ENCODE results near the gene GHR. TPM values are rescaled to one million over a fixed set of nuclear protein-coding genes. Genes with fewer than 3 reads are reported as not detected.

GHR gene
- 0.05 TPM for total RNA-seq (2021; ENCODE audit: unreplicated experiment)
- 0.21 TPM for polyA plus RNA-seq (2012; ENCODE audit: insufficient read length)
- percentile 21 among the genes with signal in this experiment for Bru-seq, nascent RNA
- percentile 24 among the genes with signal in this experiment for BruChase-seq, experiment 1, labeled RNA remaining after a 2-hour chase
- BruChase-seq, experiment 2, labeled RNA remaining after a 6-hour chase: percentile 20 among the genes with signal in this experiment
- long read RNA-seq: 0 reads

- in situ Hi-C loops (cut with HindIII; ENCODE audit: low pct_unique_long_range_greater_than_20kb, low sequenced_read_pairs) (no loop called here), intact Hi-C loops (cut with micrococcal nuclease; ENCODE audit: unreplicated experiment) (loop anchor here (2.0 to 10.0 kb wide), 3 partner anchors 159 to 461 kb away; no protein-coding TSS in a partner anchor)
- H3K27ac ChIP-seq (ENCODE audit: low read length): no peak within 1 kb of the TSS
- peaks cover 7% of the 10 kb centered on the region for H3K27me3 ChIP-seq (ENCODE audit: control insufficient read depth, insufficient read depth, low read length)
- H3K9me3 ChIP-seq (ENCODE audit: control insufficient read depth, insufficient read depth, low read depth, low read length): no peaks in the 10 kb centered on the region
- TF ChIP-seq SIN3A (IDR thresholded peaks at IDR 0.05; ENCODE audit: borderline replicate concordance, insufficient read depth, low read depth, low read length) (no peak), TCF7L2 (IDR thresholded peaks at IDR 0.05; ENCODE audit: low read depth, low read length) (no peak), POLR2AphosphoS5 (IDR thresholded peaks at IDR 0.05; ENCODE audit: low read depth, low read length) (no peak), CTCF (IDR thresholded peaks at IDR 0.05) (peak; percentile 85), REST (IDR thresholded peaks at IDR 0.05; ENCODE audit: insufficient read depth in 1 of 2, low read depth in 2 of 2, low read length in 1 of 2) (no peak)
- ChIA-PET CTCF (interaction anchor here (1.2 to 1.3 kb wide), 2 partner anchors 162 to 344 kb away, joined by 3 to 4 read pairs; no protein-coding TSS in a partner anchor), POLR2A (no interaction called here)
- peaks cover 7% of the 10 kb centered on the region for H3K4me1 ChIP-seq (ENCODE audit: control insufficient read depth, insufficient read depth, low read length)
- no TSS peak for BruUV-seq (replicated peaks)
- ATAC-seq (peak; percentile 97), DNase-seq (ENCODE audit: low read depth, low spot score) (peak; percentile 58)
- H3K4me3 ChIP-seq (ENCODE audit: low read depth in 2 of 2, low read length in 2 of 2): peak within 1 kb of the TSS; percentile 38 to 50
- no peaks in the 10 kb centered on the region for H3K36me3 ChIP-seq (ENCODE audit: control insufficient read depth, insufficient read depth, low read length)
These were observed at the start of gene GHR for GRCh38 chr5:42423285-42424165. Gene GHR, plus strand, starts transcription at chr5:42423439. Its CDS starts 142,436 bp downstream, at chr5:42565875.

- intact Hi-C loops (cut with micrococcal nuclease; ENCODE audit: unreplicated experiment) (no loop called here), in situ Hi-C loops (cut with HindIII; ENCODE audit: low pct_unique_long_range_greater_than_20kb, low sequenced_read_pairs) (no loop called here)
- BruUV-seq (replicated peaks): no TSS peak
- ChIA-PET CTCF (interaction anchor here (0.5 kb wide), 1 partner anchor 476 kb away, joined by 4 read pairs; no protein-coding TSS in a partner anchor), POLR2A (interaction anchor here (0.6 kb wide), 1 partner anchor 13 kb away, joined by 3 read pairs; no protein-coding TSS in a partner anchor)
- Histone ChIP-seq H3K27me3 (ENCODE audit: control insufficient read depth, insufficient read depth, low read length) (no peaks in the 10 kb centered on the region), H3K4me1 (ENCODE audit: control insufficient read depth, insufficient read depth, low read length) (no peaks in the 10 kb centered on the region), H3K27ac (ENCODE audit: low read length) (no peak overlapping the region), H3K36me3 (ENCODE audit: control insufficient read depth, insufficient read depth, low read length) (no peaks in the 10 kb centered on the region), H3K9me3 (ENCODE audit: control insufficient read depth, insufficient read depth, low read depth, low read length) (no peaks in the 10 kb centered on the region), H3K4me3 (ENCODE audit: low read depth in 2 of 2, low read length in 2 of 2) (no peak overlapping the region)
- no peak for DNase-seq (ENCODE audit: low read depth, low spot score)
- TF ChIP-seq TCF7L2 (IDR thresholded peaks at IDR 0.05; ENCODE audit: low read depth, low read length) (no peak), REST (IDR thresholded peaks at IDR 0.05; ENCODE audit: insufficient read depth in 1 of 2, low read depth in 2 of 2, low read length in 1 of 2) (no peak), SIN3A (IDR thresholded peaks at IDR 0.05; ENCODE audit: borderline replicate concordance, insufficient read depth, low read depth, low read length) (no peak), CTCF (IDR thresholded peaks at IDR 0.05) (no peak), POLR2AphosphoS5 (IDR thresholded peaks at IDR 0.05; ENCODE audit: low read depth, low read length) (no peak)
- ATAC-seq: no peak
These were observed 48.5 kb upstream of the GHR start for GRCh38 chr5:42374679-42375273.

Measured in Panc1 (cell line).